Measurements from ENCODE around the gene VPS26C. TPM values are rescaled to one million over a fixed set of nuclear protein-coding genes. Genes with fewer than 3 reads are reported as not detected.

VPS26C gene
- total and polyA plus RNA-seq, 10 of the 15 experiments (the other 5 are each of a cell fraction or from before 2014, with no cell fraction given), result 32.5 to 65.1 (median 48.0) TPM

DNA sequence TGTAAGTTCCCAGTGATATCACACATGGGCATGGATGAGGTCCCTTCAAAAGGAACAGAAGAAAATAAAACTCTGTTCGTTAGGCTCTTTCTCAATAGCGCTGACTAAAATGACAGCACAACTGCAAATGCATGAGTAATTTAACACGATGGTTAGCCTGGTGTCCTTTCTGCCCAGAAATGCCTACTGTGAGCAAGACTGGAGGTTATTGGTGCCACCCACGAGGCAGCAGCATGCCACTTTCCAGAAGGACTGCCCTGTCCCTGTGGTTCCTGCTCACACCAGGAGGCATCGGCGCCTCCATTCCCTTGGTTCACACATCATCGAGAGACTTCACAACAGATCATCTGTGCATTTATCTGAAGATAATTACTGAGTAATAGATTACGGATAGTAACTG lies 26.2 kb downstream of the VPS26C start (continued):
- TF ChIP-seq, protein P1, sequence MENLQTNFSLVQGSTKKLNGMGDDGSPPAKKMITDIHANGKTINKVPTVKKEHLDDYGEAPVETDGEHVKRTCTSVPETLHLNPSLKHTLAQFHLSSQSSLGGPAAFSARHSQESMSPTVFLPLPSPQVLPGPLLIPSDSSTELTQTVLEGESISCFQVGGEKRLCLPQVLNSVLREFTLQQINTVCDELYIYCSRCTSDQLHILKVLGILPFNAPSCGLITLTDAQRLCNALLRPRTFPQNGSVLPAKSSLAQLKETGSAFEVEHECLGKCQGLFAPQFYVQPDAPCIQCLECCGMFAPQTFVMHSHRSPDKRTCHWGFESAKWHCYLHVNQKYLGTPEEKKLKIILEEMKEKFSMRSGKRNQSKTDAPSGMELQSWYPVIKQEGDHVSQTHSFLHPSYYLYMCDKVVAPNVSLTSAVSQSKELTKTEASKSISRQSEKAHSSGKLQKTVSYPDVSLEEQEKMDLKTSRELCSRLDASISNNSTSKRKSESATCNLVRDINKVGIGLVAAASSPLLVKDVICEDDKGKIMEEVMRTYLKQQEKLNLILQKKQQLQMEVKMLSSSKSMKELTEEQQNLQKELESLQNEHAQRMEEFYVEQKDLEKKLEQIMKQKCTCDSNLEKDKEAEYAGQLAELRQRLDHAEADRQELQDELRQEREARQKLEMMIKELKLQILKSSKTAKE (IDR thresholded peaks at IDR 0.05; ENCODE audit: low read depth, poor library complexity, severe bottlenecking), result no peak
- TF ChIP-seq, protein P2, sequence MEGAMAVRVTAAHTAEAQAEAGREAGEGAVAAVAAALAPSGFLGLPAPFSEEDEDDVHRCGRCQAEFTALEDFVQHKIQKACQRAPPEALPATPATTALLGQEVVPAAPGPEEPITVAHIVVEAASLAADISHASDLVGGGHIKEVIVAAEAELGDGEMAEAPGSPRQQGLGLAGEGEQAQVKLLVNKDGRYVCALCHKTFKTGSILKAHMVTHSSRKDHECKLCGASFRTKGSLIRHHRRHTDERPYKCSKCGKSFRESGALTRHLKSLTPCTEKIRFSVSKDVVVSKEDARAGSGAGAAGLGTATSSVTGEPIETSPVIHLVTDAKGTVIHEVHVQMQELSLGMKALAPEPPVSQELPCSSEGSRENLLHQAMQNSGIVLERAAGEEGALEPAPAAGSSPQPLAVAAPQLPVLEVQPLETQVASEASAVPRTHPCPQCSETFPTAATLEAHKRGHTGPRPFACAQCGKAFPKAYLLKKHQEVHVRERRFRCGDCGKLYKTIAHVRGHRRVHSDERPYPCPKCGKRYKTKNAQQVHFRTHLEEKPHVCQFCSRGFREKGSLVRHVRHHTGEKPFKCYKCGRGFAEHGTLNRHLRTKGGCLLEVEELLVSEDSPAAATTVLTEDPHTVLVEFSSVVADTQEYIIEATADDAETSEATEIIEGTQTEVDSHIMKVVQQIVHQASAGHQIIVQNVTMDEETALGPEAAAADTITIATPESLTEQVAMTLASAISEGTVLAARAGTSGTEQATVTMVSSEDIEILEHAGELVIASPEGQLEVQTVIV (IDR thresholded peaks at IDR 0.05; ENCODE audit: borderline replicate concordance, partially characterized antibody), result no peak
- TF ChIP-seq TCF3 (IDR thresholded peaks at IDR 0.05; ENCODE audit: borderline replicate concordance, insufficient read depth, low read depth, low read length) (no peak), POLR2A (IDR thresholded peaks at IDR 0.05; ENCODE audit: low read depth, low read length) (no peak), SREBF2 (IDR thresholded peaks at IDR 0.05; ENCODE audit: low read length) (no peak), EZH2 (IDR thresholded peaks at IDR 0.05; ENCODE audit: borderline replicate concordance, control insufficient read depth, low read depth, low read length) (no peak), YBX1 (IDR thresholded peaks at IDR 0.05) (no peak)
- TF ChIP-seq, protein P3, sequence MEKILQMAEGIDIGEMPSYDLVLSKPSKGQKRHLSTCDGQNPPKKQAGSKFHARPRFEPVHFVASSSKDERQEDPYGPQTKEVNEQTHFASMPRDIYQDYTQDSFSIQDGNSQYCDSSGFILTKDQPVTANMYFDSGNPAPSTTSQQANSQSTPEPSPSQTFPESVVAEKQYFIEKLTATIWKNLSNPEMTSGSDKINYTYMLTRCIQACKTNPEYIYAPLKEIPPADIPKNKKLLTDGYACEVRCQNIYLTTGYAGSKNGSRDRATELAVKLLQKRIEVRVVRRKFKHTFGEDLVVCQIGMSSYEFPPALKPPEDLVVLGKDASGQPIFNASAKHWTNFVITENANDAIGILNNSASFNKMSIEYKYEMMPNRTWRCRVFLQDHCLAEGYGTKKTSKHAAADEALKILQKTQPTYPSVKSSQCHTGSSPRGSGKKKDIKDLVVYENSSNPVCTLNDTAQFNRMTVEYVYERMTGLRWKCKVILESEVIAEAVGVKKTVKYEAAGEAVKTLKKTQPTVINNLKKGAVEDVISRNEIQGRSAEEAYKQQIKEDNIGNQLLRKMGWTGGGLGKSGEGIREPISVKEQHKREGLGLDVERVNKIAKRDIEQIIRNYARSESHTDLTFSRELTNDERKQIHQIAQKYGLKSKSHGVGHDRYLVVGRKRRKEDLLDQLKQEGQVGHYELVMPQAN (conservative IDR thresholded peaks at IDR 0.05), result no peak
- TF ChIP-seq, protein P4, sequence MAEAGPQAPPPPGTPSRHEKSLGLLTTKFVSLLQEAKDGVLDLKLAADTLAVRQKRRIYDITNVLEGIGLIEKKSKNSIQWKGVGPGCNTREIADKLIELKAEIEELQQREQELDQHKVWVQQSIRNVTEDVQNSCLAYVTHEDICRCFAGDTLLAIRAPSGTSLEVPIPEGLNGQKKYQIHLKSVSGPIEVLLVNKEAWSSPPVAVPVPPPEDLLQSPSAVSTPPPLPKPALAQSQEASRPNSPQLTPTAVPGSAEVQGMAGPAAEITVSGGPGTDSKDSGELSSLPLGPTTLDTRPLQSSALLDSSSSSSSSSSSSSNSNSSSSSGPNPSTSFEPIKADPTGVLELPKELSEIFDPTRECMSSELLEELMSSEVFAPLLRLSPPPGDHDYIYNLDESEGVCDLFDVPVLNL (IDR thresholded peaks at IDR 0.05; ENCODE audit: low read depth, low read length), result no peak
- TF ChIP-seq, protein P5, sequence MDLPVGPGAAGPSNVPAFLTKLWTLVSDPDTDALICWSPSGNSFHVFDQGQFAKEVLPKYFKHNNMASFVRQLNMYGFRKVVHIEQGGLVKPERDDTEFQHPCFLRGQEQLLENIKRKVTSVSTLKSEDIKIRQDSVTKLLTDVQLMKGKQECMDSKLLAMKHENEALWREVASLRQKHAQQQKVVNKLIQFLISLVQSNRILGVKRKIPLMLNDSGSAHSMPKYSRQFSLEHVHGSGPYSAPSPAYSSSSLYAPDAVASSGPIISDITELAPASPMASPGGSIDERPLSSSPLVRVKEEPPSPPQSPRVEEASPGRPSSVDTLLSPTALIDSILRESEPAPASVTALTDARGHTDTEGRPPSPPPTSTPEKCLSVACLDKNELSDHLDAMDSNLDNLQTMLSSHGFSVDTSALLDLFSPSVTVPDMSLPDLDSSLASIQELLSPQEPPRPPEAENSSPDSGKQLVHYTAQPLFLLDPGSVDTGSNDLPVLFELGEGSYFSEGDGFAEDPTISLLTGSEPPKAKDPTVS (IDR thresholded peaks at IDR 0.05; ENCODE audit: low read depth, low read length), result no peak
